GM19240 (cell line): ENCODE measurements around the gene PSEN1.

Source experiments
- DNase-seq: peaks from one replicate; pipeline ENCODE4 v3.0.0; 2011; ENCODE audit warnings: low spot score; ENCODE audit not compliant: insufficient read length

The PSEN1 gene

DNA sequence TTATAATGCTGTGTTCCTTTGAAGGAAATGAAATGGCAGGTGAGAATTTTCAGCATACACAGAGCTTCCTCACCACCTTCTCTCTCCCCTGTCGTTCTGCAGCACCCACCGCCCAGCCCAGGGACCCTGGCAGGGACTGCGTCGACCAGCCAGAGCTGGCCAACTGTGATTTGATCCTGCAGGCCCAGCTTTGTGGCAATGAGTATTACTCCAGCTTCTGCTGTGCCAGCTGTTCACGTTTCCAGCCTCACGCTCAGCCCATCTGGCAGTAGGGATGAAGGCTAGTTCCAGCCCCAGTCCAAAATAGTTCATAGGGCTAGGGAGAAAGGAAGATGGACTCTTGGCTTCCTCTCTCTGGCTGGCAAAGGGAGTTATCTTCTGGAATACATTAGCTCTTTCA lies 136.1 kb downstream of the PSEN1 start:
- DNase-seq, result no peak
